ENCODE data around the gene TANC1.

DNA sequence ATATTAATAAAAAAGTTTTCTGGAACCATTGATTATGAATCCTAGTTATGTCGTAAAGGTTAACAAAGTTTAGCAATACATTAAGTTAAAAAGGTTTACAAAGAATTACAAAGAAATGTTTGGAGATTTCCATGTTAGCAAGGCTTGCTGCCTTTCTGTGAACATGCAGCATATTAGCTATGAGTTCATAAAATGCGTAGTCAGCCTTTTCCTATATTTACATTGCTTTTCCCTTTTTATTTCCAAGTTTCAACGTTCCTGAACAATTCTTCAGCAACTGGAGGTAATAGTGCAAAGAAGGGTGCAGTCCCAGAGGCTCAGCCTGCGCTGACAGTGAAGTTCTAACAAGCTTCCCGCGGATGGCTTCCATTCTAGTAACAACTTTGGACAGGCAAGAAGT, 266.4 kb downstream of the TANC1 start:
- TF ChIP-seq, protein P1, sequence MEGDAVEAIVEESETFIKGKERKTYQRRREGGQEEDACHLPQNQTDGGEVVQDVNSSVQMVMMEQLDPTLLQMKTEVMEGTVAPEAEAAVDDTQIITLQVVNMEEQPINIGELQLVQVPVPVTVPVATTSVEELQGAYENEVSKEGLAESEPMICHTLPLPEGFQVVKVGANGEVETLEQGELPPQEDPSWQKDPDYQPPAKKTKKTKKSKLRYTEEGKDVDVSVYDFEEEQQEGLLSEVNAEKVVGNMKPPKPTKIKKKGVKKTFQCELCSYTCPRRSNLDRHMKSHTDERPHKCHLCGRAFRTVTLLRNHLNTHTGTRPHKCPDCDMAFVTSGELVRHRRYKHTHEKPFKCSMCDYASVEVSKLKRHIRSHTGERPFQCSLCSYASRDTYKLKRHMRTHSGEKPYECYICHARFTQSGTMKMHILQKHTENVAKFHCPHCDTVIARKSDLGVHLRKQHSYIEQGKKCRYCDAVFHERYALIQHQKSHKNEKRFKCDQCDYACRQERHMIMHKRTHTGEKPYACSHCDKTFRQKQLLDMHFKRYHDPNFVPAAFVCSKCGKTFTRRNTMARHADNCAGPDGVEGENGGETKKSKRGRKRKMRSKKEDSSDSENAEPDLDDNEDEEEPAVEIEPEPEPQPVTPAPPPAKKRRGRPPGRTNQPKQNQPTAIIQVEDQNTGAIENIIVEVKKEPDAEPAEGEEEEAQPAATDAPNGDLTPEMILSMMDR (conservative IDR thresholded peaks at IDR 0.05; ENCODE audit: low read length): no peak
- no peak for TF ChIP-seq EZH2phosphoT487 (IDR thresholded peaks at IDR 0.05; ENCODE audit: borderline replicate concordance)
